HG03442 (cell line): Measurements from ENCODE around the gene ORC1.

Source experiments
- ATAC-seq: cut with Tn5 transposase; IDR thresholded peaks from one replicate; pipeline ENCODE4 v1.9.1; 2021; ENCODE audit warnings: mild to moderate bottlenecking, moderate library complexity; ENCODE audit not compliant: unreplicated experiment

Gene ORC1

DNA sequence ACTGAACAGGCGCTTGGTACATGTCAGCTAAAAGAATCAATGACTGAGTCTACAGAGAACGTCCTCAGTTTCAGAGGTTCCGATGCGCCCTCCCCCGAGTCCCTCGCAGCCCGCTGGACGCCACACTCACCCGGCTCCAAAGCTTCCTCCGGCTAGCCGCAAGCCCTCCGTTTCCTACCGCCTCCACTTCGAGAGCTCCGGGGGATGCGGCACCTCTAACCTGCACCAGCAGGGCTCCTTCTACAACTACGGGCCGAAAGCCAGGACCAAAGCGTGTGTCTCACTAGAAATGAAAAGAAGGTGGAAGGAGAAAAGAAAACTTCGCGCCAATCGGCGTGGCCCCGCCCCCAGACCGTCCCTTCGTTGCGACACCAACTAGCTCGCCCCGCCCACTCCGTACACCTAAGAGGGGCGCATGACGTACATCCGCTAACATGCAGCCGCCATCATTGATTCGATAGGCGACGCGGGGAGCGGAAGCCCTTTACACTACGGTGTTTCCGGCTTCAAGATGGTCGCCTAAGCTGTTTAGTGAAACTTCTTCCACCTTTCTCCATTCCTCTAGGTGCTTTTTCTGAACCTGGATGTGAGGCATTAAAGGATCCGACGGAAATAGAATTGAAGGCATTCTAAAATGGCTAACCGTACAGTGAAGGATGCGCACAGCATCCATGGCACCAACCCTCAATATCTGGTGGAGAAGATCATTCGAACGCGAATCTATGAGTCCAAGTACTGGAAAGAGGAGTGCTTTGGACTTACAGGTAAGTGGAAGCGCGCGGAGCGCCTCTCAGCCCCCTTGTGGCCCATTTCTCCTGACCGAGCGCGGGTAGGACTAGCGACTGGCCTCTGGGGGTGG lies at the start of gene ORC1, which contains the start of gene PRPF38A:
Gene ORC1 (minus strand): TSS at position 308 of the 859 bp plus-strand sequence. CDS start 2,200 bp downstream, outside the sequence.
Gene PRPF38A (plus strand): TSS at position 487 of the 859 bp plus-strand sequence. CDS start 148 bp downstream, at position 635.
- peak; percentile 96 for ATAC-seq

DNA sequence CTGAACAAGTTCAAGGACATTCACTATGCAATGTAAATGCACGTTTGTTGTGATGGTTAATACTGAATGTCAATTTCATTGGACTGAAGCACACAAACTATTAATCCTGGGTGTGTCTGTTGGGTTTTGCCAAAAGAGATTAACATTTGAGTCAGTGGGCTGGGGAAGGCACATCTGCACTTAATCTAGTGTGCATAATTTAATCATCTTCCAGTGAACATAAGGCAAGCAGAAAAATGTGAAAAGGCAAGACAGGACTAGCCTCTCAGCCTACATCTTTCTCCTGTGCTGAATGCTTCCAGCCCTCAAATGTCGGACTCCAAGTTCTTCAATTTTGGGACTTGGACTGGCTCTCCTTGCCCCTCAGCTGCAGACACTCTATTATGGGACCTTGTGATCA lies 40.2 kb upstream of the ORC1 start:
- no peak for ATAC-seq

DNA sequence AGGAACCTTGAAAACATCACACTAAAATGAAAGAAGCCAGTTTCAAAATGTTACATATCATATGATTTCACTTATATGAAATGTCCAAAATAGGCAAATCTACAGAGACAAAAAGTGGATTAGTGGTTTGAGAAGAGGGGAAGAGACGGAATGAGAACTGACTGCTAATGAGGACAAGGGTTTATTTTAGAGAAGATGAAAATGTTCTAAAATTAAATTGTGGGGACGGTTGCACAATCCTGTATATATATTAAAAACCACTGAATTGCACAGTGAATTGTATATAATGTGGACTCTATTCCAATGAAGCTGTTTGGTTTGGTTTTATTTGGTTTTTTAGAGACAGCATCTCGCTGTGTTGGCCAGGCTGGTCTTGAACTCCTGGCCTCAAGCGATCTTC lies 35.8 kb upstream of the ORC1 start:
- no peak for ATAC-seq

DNA sequence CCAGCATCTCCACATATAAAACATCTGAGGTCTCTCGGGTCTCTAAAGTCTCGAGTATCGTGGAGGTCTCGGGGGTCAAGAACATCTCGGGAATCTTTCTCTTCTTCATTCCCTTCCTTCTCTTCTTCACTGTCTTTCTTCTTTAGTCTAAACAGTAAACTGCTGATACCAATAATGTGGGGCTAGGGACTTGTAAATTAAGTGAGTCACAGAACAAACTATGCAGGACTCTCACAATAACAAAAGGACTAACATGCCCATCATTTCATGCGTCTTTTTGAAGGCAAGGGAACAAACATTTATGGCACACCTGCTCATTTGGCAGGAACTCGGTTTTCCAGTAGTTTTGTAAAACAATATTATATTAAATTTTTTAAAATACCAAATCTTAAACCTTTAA lies 32.6 kb upstream of the ORC1 start:
- ATAC-seq, result no peak

DNA sequence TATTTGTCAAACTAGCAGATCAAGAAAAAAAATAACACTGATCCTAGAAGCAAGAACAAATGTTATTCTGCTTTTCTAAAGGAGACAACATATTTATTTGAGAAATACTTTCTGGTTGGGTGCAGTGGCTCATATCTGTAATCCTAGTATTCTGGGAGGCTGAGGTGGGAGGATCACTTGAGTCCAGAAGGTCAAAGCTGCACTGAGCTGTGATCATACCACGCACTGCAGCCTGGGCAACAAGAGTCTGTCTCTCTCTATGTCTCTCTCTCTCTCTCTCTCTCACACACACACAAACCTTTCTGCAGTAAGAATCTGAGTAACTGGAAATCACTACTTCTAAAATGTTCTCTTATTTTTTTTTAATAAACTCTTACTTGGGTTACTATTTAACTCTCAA lies 31.4 kb upstream of the ORC1 start:
- ATAC-seq, result no peak

DNA sequence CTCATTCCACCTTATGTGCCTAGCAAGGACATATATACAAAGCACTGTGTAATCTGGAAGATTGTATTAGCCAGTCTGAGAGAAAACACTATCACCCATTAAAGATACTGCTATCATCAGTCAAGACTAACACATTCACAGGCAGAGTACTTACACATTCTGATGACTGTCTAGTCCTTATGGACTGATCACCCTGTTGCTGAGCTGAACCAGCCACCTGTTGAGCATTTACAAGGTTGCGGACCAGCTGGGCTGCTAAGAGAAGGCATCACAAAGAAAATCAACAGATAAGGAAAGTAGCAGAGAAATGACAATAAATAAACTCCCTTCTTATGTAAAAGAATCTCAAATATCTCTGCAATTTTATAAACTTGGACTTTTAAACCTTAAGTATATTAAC lies 31.0 kb upstream of the ORC1 start:
- ATAC-seq, result no peak

DNA sequence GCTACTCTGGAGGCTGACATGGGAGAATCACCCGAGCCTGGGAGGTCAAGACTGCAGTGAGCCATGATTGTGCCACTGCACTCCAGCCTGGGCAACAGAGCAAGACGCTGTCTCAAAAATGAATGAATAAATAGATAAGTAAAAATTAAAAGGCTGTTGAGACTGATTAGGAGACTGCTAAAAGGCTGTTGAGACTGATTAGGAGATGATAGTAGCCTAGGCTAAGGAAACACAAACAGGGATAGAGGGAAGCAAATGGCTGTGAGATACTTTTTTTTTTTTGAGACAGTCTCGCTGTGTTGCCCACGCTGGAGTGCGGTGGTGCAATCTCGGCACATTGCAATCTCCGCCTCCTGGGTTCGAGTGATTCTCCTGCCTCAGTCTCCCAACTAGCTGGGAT lies 28.6 kb upstream of the ORC1 start:
- no peak for ATAC-seq

DNA sequence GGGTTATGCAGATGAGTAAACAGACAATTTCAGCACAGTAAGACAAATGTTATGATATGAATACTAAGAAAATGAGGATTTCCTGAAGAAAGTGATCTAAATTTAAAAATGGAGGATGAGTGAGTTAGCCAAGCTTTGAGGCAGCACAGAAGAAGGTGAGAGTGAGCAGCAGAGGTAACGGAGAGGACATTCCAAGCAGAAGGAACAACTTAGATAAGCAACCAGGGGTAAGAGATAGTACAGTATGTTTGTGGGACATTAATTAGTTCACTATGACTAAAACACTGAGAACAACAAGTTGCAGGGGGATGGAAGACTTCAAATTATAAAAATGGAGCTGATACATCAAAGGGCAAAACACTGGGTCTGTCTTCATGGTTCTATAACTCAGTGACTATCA lies 22.9 kb upstream of the ORC1 start:
- ATAC-seq, result no peak

DNA sequence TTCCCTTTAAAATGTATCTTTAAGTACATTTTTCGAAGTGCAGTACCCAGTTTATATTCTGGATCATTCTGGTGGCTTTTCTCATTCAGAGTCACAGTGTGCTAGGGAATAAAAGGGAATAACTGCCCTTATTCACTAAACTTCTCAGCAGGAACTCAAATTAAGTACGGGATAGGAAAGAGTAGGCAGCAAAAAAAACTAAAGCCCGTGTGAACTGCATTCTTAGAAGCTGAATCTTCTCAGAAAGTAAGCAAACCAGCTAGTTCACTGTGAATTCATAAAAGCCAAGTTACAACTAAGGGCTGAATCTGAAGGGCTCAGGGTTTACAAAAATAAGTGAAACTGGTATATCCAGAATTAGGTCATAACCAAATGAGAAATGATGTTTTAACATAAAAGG lies 22.1 kb upstream of the ORC1 start:
- ATAC-seq, result no peak

DNA sequence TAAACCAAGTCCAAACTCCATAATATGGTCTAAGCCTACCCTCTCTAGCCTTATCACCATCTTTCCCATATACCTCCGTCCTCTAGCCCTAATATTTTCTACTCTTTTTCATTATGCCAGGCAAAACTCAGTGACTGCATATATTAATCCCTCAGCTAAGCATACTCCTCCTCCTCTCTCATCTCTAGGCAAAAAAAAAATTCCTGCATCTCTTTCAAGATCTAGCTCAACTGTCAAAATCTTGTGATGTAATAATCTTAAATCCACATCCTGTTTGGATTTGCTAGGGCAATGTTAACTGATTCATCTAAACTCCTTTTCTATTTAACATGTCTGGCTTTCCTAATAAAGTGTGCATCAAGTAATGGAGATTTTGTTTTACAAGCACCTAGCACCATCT lies 20.6 kb upstream of the ORC1 start:
- no peak for ATAC-seq

DNA sequence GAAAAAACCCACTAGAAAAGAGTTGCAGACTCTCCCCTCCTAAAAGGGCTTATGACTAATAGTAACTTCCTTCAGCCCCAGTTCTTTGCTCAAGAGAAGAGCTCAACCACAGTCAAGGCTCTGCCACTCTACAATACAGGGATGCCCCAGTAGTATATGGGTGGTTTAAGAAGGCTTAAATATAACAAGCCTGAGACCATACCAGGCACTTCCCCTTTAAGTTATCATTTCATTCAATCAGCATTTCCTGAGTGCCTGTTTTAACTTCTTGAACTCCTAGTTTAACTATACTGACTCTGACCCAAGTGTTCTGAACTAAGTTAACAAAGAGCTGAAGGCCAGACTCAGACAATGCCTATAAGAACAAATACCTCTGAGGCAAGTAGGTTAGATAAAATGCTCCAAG lies 20.0 kb upstream of the ORC1 start:
- ATAC-seq, result no peak

DNA sequence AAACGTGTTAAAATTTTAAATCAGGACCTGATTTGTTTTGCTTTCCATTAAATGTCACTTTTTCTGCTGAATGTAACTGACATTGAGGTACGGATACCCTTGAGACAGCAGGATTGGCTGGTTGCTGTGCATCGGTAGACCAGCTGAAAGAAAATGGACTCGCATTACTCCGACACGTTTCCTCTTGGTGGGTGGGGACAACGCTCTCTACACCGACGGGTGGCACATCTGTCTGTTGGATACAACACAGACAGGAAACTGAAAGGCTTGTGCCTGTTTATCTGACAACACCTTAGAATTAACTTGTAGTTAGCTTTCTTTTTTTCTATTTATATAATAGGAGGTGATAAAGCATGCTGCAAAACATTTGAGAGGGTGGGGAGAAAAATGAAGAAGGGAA lies 19.5 kb upstream of the ORC1 start:
- no peak for ATAC-seq

DNA sequence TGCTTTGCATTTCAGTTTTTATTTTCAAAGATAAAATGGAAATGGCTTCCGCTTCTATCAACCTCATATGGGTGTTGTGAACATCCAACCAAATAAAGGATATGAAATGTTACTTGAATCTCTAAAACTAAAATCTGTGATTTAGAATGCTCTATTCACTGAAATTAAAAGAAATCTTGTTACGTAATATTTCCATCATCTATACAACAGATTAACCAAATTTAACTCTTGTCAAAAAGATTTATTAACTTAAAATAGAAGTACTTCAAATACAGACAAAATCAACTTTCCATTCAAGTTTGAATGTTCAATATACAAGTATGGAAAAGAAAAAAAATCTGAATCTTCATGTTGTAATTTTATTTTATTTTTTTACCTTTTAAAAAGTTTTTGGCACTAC lies 18.8 kb upstream of the ORC1 start:
- ATAC-seq, result no peak

DNA sequence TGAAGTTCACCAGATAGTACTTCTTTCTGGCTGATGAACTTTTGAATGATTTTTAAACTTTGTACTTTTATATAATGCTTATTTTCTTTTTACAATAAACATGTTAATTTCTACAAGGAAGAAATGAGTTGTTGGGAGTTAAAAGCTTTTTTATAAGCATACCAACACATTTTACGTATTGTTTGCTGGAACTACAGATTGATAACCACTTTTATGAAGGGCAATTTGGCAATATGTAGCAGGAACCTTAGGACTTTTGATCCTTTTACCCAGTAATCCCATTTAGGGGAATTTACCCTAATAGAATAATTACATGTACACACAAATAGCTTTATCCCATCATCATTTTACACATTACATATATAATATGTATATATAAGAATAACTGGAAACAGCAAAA lies 16.5 kb upstream of the ORC1 start:
- no peak for ATAC-seq

DNA sequence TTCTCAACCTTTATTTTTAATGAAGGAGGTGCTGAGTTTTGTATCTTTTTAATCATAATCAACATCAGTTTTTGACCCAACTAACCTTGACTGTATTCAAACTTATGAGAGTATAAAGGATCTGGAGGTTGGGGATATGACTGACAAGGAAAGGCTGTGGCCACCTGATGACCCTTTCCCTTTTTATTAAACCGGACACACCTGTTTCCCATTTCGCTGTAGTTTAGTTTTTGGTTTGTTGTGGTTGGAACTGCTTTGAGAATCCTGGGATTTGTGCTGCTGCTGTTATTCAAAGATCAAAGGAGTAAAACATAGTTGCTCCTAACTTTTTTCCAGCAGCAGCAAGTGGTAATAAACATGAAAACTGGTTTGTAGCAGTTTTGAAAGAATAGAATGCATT lies 12.6 kb upstream of the ORC1 start:
- ATAC-seq, result no peak

DNA sequence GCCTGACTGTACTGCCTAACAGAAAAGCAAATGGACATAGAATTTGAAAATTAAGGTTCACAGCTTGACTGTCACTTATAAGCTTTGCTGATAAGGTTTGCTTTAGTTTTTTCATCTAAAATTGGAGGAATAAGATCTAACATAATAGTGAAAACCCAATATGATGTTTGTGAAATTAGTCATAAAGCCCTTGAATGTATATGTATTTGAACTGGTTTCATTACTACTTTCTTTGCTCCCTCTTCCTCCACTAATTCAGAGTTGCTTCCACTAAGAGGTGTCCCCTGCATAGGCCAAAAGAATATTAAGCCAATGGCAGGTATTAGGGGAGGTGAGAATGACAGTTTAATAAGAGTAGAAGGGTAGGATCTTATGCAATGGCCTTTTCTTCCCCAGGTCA lies 10.7 kb upstream of the ORC1 start:
- no peak for ATAC-seq

DNA sequence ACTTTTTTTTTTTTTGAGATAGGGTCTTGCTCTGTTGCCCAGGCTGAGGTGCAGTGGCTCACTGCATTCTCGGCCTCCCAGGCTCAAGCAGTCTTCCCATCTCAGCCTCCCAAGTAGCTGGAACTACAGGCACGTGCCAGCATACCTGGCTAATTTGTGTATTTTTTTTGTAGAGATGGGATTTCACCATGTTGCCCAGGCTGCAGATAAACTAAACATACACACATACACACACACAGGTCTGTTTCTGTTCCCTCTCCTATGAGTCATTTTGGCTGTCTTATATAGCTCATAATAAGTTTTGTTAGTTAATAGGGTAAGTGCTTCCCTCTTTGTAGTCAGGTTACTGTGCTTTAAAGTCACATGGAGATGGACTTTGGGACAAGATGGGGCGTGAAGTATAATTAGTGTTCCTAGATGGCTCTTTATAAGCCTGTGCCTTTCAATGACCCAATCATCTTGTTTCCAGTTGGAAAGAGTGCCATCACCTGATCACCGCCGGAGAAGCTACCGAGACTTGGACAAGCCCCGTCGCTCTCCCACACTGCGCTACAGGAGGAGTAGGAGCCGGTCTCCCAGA lies 9.3 kb upstream of the ORC1 start:
- no peak for ATAC-seq

DNA sequence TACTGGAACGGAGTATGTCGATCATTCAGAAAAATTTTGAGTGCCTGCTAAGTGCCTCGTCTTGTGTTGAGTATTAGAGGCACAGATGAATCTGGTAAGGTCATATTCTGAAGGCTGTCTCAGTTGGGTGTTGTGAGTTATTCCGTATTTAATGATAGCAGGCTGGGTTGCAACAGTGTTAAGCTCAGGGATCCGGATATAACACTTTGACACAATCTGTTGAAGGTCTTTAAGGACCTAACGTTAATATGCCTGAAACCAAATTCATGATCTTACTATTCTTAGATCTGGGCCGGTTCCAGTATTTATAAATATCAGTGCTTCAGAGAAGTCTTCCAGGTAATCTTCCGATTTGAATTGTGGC lies 734 bp upstream of the ORC1 start:
- no peak for ATAC-seq

DNA sequence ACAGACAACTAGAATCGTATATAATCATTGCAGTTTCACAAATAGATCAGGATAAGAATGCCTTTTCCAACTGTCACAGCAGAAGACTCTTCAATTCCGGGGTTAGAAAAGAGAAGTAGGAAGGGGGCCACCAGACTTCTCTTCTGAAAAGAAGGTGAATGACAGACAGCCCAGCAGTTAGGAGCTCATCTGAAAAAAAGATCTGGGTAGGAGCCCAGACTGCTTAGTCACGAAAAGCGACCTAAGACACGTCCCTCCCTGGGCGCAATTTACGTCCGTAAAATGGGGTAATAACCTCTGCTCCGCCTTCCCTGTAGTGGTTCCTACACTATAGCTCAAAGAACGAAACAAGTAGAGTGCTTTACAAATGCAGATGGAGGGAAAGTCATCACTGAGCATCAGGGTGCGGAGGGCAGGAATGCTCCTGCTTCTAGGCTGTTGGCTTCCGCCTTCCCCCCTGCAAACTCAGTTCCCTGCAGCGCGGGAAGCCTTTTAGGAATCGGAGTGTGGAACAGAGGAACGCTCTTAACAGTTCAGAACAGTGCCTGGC lies 582 bp downstream of the ORC1 start:
- peak; percentile 22 for ATAC-seq

DNA sequence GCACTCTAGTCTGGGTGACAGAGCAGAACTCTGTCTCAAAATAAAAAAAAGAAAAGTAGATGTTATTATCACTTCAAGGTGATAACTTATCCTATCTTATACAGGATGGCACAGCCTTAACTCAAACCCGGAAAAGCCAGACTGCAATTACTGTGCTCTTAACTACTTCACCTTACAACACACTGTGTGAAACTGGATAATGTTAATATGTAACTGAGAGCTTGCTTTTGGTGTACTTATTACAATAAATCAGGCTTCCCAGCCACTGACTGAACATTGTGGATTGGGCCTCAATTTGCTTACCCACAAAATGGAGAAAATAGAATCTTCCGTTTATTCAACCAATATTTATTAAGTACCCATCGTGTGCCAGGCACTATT lies 1.4 kb downstream of the ORC1 start:
- no peak for ATAC-seq

DNA sequence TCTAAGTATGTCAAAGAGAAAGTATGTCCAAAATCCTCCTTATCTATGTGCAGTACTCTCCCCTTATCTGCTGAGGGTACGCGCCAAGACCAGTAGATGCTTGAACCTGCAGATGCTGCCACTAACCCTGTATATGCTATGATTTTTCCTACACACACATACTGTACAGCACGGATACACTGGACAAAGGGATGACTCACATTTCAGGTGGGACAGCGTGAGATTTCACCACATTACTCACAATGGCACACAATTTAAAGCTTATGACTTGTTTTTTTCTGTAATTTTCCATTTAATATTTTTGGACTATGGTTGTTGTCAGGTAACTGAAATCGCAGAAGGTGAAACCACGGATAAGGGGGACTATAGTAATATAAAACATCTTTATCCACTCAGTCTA lies 4.1 kb downstream of the ORC1 start:
- ATAC-seq, result no peak

DNA sequence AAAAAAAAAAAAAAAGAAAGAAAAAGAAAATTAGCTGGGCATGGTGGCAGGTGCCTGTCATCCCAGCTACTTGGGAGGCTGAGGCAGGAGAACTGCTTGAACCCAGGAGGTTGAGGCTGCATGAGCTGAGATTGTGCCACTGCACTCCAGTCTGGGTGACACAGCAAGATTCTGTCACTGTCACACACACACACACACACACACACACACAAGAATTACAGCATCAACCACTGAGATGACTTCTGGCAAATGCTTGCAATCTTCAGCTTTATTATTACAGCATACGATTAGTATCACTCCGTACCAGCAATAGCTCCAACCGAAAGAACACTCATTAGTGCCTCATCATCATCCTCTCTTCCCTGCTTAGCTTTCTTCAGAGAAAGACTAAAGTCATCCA lies 4.6 kb downstream of the ORC1 start:
- ATAC-seq, result no peak
